ENCODE results near the gene NMNAT2.

DNA sequence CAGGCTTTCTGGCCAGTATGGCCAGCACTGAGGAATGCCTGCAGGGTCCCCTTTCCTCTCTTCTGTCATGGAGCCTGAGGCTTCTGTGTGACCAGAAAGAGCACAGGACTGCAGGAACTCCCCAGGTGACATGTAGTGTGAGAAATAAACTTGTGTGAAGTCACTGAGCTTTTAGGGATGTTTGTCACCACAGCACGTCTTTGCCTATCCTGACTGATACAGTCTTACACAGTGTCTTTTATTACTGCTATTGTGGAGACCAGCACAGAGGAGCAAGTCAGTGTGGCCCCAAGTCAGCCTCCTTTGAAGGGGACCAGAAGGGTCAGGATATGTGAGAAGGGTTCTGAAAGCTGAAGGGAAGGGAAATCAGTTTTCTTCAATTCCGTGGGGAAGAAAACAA lies 129.6 kb downstream of the NMNAT2 start:
- TF ChIP-seq POLR2A (IDR thresholded peaks at IDR 0.05) (no peak), POLR2AphosphoS5 (IDR thresholded peaks at IDR 0.05) (no peak), EP300 (IDR thresholded peaks at IDR 0.05) (no peak)
- TF ChIP-seq, protein P1, sequence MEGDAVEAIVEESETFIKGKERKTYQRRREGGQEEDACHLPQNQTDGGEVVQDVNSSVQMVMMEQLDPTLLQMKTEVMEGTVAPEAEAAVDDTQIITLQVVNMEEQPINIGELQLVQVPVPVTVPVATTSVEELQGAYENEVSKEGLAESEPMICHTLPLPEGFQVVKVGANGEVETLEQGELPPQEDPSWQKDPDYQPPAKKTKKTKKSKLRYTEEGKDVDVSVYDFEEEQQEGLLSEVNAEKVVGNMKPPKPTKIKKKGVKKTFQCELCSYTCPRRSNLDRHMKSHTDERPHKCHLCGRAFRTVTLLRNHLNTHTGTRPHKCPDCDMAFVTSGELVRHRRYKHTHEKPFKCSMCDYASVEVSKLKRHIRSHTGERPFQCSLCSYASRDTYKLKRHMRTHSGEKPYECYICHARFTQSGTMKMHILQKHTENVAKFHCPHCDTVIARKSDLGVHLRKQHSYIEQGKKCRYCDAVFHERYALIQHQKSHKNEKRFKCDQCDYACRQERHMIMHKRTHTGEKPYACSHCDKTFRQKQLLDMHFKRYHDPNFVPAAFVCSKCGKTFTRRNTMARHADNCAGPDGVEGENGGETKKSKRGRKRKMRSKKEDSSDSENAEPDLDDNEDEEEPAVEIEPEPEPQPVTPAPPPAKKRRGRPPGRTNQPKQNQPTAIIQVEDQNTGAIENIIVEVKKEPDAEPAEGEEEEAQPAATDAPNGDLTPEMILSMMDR (IDR thresholded peaks at IDR 0.05): no peak

Data from upper lobe of left lung (tissue), 4 donors.